22Rv1 (cell line): ENCODE results near the gene TEX2.

ENCODE experiments used
- H3K27ac ChIP-seq: fragments of 450-650 bp; 2 replicates; pipeline ENCODE4 v1.5.1; 2017
- CTCF ChIP-seq: fragments of 450-650 bp; IDR thresholded peaks from 2 replicates; pipeline ENCODE4 v1.5.1; 2017; ENCODE audit warnings: mild to moderate bottlenecking
- ZFX ChIP-seq: fragments of 450-650 bp; IDR thresholded peaks from 2 replicates; pipeline ENCODE4 v1.6.1; 2017; ENCODE audit warnings: antibody characterized with exemption, borderline replicate concordance

TEX2 gene

GRCh38 chr17:64297467-64298088 lies 34.5 kb upstream of the TEX2 start:
- no peak overlapping the region for H3K27ac ChIP-seq
- no peak for TF ChIP-seq CTCF
- TF ChIP-seq ZFX, result no peak

- TF ChIP-seq CTCF (no peak), ZFX (no peak)
- no peak overlapping the region for H3K27ac ChIP-seq
These were observed 33.2 kb upstream of the TEX2 start for GRCh38 chr17:64296246-64296645.

- no peak overlapping the region for H3K27ac ChIP-seq
- TF ChIP-seq CTCF (no peak), ZFX (no peak)
These were observed 32.1 kb upstream of the TEX2 start for GRCh38 chr17:64295146-64295545.

- H3K27ac ChIP-seq, result no peak overlapping the region
- peak; percentile 82 for TF ChIP-seq CTCF
- TF ChIP-seq ZFX, result no peak
These were observed 28.3 kb upstream of the TEX2 start for GRCh38 chr17:64291268-64291851.

- no peak for TF ChIP-seq ZFX
- TF ChIP-seq CTCF, result no peak
- no peak overlapping the region for H3K27ac ChIP-seq
These were observed 26.7 kb upstream of the TEX2 start for GRCh38 chr17:64289741-64290141.

- no peak for TF ChIP-seq CTCF
- TF ChIP-seq ZFX, result no peak
- H3K27ac ChIP-seq, result no peak overlapping the region
These were observed 19.7 kb upstream of the TEX2 start for GRCh38 chr17:64282753-64283080.

GRCh38 chr17:64281962-64282752 lies 19.1 kb upstream of the TEX2 start:
- no peak overlapping the region for H3K27ac ChIP-seq

More at GRCh38 chr17:64281962-64282752, 19.1 kb upstream of the TEX2 start:
- TF ChIP-seq CTCF (peak; percentile 91), ZFX (no peak)
